ENCODE results near the gene IL15RA. TPM values are rescaled to one million over a fixed set of nuclear protein-coding genes. Genes with fewer than 3 reads are reported as not detected.

The IL15RA gene
- total and polyA plus RNA-seq, 10 of the 15 experiments (the other 5 are each of a cell fraction or from before 2014, with no cell fraction given): 2.0 to 14.8 (median 12.1) TPM

DNA sequence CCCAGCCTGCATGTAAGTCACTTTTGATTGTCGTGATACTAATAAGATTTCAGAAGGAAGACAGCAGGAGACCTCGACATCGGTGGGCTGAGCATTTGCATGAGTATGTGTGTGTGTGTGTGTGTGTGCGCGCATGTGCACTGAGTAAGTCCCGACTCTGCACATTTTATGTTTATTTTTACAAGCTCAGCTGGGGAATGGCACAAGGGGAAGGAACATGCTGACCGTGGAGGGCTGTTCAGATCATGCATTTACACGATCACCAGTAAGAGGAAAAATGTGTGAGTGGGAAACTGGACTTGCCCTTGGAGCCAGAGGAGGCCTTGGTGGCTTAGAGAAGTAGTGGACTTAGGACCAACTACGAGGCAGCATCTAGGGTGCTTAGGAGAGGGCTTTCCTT lies 43.5 kb upstream of the IL15RA start:
- RAD21 ChIA-PET (ENCODE audit: unreplicated experiment): no interaction called here
- WGBS (ENCODE audit: insufficient coverage, insufficient replicate concordance, low lambda C conversion rate, missing lambda C conversion rate): 64% methylated on average over 9 of the region's 9 CpGs
- Histone ChIP-seq H3K9me3 (replicated peaks; ENCODE audit: control insufficient read depth, insufficient read depth, low read length) (no peaks in the 10 kb centered on the region), H2AFZ (ENCODE audit: control insufficient read depth, low read depth, low read length) (no peak overlapping the region), H3K27ac (ENCODE audit: control insufficient read depth, insufficient read depth) (no peak overlapping the region), H3K4me1 (ENCODE audit: control insufficient read depth, insufficient read depth, low read length) (no peaks in the 10 kb centered on the region), H4K20me1 (ENCODE audit: control insufficient read depth, insufficient read depth) (no peaks in the 10 kb centered on the region), H3K4me3 (no peak overlapping the region), H3K36me3 (ENCODE audit: control insufficient read depth in 2 of 2, insufficient read depth in 2 of 2, low read length in 1 of 2) (no peaks in the 10 kb centered on the region), H3K9ac (ENCODE audit: control insufficient read depth, insufficient read depth, low read length) (no peak overlapping the region), H3K4me2 (ENCODE audit: control insufficient read depth, insufficient read depth) (no peak overlapping the region), H3K27me3 (replicated peaks in 1 of 2; ENCODE audit: control insufficient read depth in 2 of 2, insufficient read depth in 2 of 2, low read length in 1 of 2) (no peaks in the 10 kb centered on the region), H3K79me2 (ENCODE audit: control insufficient read depth, insufficient read depth, low read length) (no peaks in the 10 kb centered on the region)
- DNase-seq (ENCODE audit: low read depth, low spot score) (no peak), ATAC-seq (no peak), FAIRE-seq (no peak)
- POLR2A ChIA-PET: interaction anchor here (0.6 kb wide), 1 partner anchor 175 kb away, joined by 3 read pairs; no protein-coding TSS in a partner anchor
- SMC1A ChIA-PET (ENCODE audit: uncharacterized antibody, unreplicated experiment): no interaction called here
- in situ Hi-C loops (cut with MboI): no loop called here
- CTCF ChIA-PET: interaction anchor here (0.8 to 2.0 kb wide), 2 partner anchors 29 to 66 kb away, joined by 3 to 5 read pairs; no protein-coding TSS in a partner anchor
- TF ChIP-seq, protein P1, sequence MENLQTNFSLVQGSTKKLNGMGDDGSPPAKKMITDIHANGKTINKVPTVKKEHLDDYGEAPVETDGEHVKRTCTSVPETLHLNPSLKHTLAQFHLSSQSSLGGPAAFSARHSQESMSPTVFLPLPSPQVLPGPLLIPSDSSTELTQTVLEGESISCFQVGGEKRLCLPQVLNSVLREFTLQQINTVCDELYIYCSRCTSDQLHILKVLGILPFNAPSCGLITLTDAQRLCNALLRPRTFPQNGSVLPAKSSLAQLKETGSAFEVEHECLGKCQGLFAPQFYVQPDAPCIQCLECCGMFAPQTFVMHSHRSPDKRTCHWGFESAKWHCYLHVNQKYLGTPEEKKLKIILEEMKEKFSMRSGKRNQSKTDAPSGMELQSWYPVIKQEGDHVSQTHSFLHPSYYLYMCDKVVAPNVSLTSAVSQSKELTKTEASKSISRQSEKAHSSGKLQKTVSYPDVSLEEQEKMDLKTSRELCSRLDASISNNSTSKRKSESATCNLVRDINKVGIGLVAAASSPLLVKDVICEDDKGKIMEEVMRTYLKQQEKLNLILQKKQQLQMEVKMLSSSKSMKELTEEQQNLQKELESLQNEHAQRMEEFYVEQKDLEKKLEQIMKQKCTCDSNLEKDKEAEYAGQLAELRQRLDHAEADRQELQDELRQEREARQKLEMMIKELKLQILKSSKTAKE (IDR thresholded peaks at IDR 0.05; ENCODE audit: low read depth, poor library complexity, severe bottlenecking): no peak
- TF ChIP-seq, protein P2, sequence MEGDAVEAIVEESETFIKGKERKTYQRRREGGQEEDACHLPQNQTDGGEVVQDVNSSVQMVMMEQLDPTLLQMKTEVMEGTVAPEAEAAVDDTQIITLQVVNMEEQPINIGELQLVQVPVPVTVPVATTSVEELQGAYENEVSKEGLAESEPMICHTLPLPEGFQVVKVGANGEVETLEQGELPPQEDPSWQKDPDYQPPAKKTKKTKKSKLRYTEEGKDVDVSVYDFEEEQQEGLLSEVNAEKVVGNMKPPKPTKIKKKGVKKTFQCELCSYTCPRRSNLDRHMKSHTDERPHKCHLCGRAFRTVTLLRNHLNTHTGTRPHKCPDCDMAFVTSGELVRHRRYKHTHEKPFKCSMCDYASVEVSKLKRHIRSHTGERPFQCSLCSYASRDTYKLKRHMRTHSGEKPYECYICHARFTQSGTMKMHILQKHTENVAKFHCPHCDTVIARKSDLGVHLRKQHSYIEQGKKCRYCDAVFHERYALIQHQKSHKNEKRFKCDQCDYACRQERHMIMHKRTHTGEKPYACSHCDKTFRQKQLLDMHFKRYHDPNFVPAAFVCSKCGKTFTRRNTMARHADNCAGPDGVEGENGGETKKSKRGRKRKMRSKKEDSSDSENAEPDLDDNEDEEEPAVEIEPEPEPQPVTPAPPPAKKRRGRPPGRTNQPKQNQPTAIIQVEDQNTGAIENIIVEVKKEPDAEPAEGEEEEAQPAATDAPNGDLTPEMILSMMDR (IDR thresholded peaks at IDR 0.05 in 2 of 3, conservative IDR thresholded peaks at IDR 0.05 in 1 of 3; ENCODE audit: control insufficient read depth in 2 of 3, extremely low read depth in 1 of 3, insufficient read depth in 1 of 3, low read depth in 3 of 3, low read length in 3 of 3): no peak
- no peak for TF ChIP-seq TARDBP (IDR thresholded peaks at IDR 0.05; ENCODE audit: borderline replicate concordance)
- TF ChIP-seq, protein P3, sequence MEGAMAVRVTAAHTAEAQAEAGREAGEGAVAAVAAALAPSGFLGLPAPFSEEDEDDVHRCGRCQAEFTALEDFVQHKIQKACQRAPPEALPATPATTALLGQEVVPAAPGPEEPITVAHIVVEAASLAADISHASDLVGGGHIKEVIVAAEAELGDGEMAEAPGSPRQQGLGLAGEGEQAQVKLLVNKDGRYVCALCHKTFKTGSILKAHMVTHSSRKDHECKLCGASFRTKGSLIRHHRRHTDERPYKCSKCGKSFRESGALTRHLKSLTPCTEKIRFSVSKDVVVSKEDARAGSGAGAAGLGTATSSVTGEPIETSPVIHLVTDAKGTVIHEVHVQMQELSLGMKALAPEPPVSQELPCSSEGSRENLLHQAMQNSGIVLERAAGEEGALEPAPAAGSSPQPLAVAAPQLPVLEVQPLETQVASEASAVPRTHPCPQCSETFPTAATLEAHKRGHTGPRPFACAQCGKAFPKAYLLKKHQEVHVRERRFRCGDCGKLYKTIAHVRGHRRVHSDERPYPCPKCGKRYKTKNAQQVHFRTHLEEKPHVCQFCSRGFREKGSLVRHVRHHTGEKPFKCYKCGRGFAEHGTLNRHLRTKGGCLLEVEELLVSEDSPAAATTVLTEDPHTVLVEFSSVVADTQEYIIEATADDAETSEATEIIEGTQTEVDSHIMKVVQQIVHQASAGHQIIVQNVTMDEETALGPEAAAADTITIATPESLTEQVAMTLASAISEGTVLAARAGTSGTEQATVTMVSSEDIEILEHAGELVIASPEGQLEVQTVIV (IDR thresholded peaks at IDR 0.05; ENCODE audit: borderline replicate concordance, partially characterized antibody): no peak
- no peak for TF ChIP-seq RFX5 (IDR thresholded peaks at IDR 0.05; ENCODE audit: low read depth, low read length)
- TF ChIP-seq, protein P4, sequence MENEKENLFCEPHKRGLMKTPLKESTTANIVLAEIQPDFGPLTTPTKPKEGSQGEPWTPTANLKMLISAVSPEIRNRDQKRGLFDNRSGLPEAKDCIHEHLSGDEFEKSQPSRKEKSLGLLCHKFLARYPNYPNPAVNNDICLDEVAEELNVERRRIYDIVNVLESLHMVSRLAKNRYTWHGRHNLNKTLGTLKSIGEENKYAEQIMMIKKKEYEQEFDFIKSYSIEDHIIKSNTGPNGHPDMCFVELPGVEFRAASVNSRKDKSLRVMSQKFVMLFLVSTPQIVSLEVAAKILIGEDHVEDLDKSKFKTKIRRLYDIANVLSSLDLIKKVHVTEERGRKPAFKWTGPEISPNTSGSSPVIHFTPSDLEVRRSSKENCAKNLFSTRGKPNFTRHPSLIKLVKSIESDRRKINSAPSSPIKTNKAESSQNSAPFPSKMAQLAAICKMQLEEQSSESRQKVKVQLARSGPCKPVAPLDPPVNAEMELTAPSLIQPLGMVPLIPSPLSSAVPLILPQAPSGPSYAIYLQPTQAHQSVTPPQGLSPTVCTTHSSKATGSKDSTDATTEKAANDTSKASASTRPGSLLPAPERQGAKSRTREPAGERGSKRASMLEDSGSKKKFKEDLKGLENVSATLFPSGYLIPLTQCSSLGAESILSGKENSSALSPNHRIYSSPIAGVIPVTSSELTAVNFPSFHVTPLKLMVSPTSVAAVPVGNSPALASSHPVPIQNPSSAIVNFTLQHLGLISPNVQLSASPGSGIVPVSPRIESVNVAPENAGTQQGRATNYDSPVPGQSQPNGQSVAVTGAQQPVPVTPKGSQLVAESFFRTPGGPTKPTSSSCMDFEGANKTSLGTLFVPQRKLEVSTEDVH (IDR thresholded peaks at IDR 0.05; ENCODE audit: low read depth, partially characterized antibody): no peak
- TF ChIP-seq CHD1 (IDR thresholded peaks at IDR 0.05; ENCODE audit: low read depth, low read length): no peak
- TF ChIP-seq, protein P5, sequence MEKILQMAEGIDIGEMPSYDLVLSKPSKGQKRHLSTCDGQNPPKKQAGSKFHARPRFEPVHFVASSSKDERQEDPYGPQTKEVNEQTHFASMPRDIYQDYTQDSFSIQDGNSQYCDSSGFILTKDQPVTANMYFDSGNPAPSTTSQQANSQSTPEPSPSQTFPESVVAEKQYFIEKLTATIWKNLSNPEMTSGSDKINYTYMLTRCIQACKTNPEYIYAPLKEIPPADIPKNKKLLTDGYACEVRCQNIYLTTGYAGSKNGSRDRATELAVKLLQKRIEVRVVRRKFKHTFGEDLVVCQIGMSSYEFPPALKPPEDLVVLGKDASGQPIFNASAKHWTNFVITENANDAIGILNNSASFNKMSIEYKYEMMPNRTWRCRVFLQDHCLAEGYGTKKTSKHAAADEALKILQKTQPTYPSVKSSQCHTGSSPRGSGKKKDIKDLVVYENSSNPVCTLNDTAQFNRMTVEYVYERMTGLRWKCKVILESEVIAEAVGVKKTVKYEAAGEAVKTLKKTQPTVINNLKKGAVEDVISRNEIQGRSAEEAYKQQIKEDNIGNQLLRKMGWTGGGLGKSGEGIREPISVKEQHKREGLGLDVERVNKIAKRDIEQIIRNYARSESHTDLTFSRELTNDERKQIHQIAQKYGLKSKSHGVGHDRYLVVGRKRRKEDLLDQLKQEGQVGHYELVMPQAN (conservative IDR thresholded peaks at IDR 0.05): no peak
- no peak for TF ChIP-seq FOXM1 (IDR thresholded peaks at IDR 0.05; ENCODE audit: low read depth, low read length)
- no peak for TF ChIP-seq YY1 (IDR thresholded peaks at IDR 0.05; ENCODE audit: low read depth, low read length)
- TF ChIP-seq YBX1 (IDR thresholded peaks at IDR 0.05): no peak
- TF ChIP-seq PAX8 (IDR thresholded peaks at IDR 0.05): no peak
- TF ChIP-seq MXI1 (IDR thresholded peaks at IDR 0.05; ENCODE audit: low read depth, low read length): no peak
- no TSS peak for BruUV-seq (replicated peaks)
- intact Hi-C loops (cut with micrococcal nuclease; ENCODE audit: unreplicated experiment): no loop called here

All from GM12878 (cell line).